H1 (cell line): ENCODE measurements around the gene GNAI2. TPM values are rescaled to one million over a fixed set of nuclear protein-coding genes. Genes with fewer than 3 reads are reported as not detected.

Experiments
- CTCF ChIA-PET: fragments of 300-600 bp; sonication (Branson Sonifier 250); formaldehyde crosslinking; loops from one replicate; lab custom pipeline; 2021; ENCODE audit not compliant: partially characterized antibody; lab: Charles Lee
- POLR2A ChIA-PET: fragments of 300-600 bp; sonication (Branson Sonifier 250); formaldehyde crosslinking; loops from one replicate; lab custom pipeline; 2021; ENCODE audit warnings: inconsistent platforms; ENCODE audit not compliant: partially characterized antibody; lab: Charles Lee
- DNase-seq, 2 experiments: peaks; one replicate each; pipeline versions ENCODE4 v3.0.0 to v3.0.0-alpha.2; 2010 to 2022; ENCODE audit warnings: low spot score in 2 of 2, low read depth in 1 of 2, mixed read lengths in 1 of 2
- FAIRE-seq: peaks from 2 replicates; lab custom pipeline; 2011; peaks lifted over from hg19 to GRCh38; lab: Jason Lieb, UNC
- H2AFZ ChIP-seq: 2 replicates; pipeline ENCODE4 v1.8.1; 2012; ENCODE audit warnings: low read length, inconsistent platforms
- H2AK5ac ChIP-seq: 2 replicates; pipeline ENCODE4 v1.6.1; 2013; ENCODE audit warnings: low read depth, low read length
- H2BK120ac ChIP-seq: replicated peaks from 2 replicates; pipeline ENCODE3; 2013; ENCODE audit warnings: low read depth, low read length, inconsistent platforms
- H2BK12ac ChIP-seq: 2 replicates; pipeline ENCODE4 v1.6.1; 2013; ENCODE audit warnings: low read depth, low read length
- H2BK15ac ChIP-seq: 2 replicates; pipeline ENCODE4 v1.6.1; 2013; ENCODE audit warnings: low read length
- H2BK20ac ChIP-seq: 2 replicates; pipeline ENCODE4 v1.6.1; 2013; ENCODE audit warnings: low read length
- H2BK5ac ChIP-seq: 2 replicates; pipeline ENCODE4 v1.6.1; 2013; ENCODE audit warnings: low read depth, low read length
- H3K14ac ChIP-seq: 2 replicates; pipeline ENCODE4 v1.6.1; 2013; ENCODE audit warnings: inconsistent platforms; ENCODE audit not compliant: insufficient read length
- H3K18ac ChIP-seq: 2 replicates; pipeline ENCODE4 v1.6.1; 2013; ENCODE audit warnings: low read length; ENCODE audit errors: extremely low read depth
- H3K23ac ChIP-seq: 2 replicates; pipeline ENCODE4 v1.6.1; 2013; ENCODE audit warnings: inconsistent platforms; ENCODE audit not compliant: insufficient read length
- H3K23me2 ChIP-seq: 2 replicates; pipeline ENCODE4 v1.6.1; 2013; ENCODE audit warnings: low read depth, low read length
- H3K27ac ChIP-seq: 2 replicates; pipeline ENCODE4 v1.6.1; 2011; ENCODE audit warnings: low read depth, low read length, inconsistent platforms
- H3K27me3 ChIP-seq, 4 experiments: replicated peaks in 1 of 4; 1 replicate in 1 of 4; 2 replicates in 3 of 4; pipeline versions ENCODE4 v1.6.1 to v1.8.1; 2011 to 2013; ENCODE audit warnings: low read length in 3 of 4, mild to moderate bottlenecking in 3 of 4, inconsistent platforms in 2 of 4, mixed read lengths in 2 of 4, moderate library complexity in 1 of 4; ENCODE audit not compliant: control insufficient read depth in 3 of 4, insufficient read depth in 3 of 4; ENCODE audit errors: extremely low read depth in 1 of 4
- H3K36me3 ChIP-seq, 4 experiments: 2 replicates each; pipeline versions ENCODE4 v1.6.1 to v1.8.1; 2011 to 2013; ENCODE audit warnings: mild to moderate bottlenecking in 4 of 4, low read length in 3 of 4, moderate library complexity in 2 of 4, control low read depth in 1 of 4, inconsistent platforms in 1 of 4; ENCODE audit not compliant: insufficient read depth in 4 of 4, control insufficient read depth in 2 of 4
- H3K4ac ChIP-seq: replicated peaks from 2 replicates; pipeline ENCODE3; 2013; ENCODE audit warnings: low read length, low read depth, mixed read lengths, inconsistent platforms; ENCODE audit not compliant: insufficient read length
- H3K4me1 ChIP-seq, 4 experiments: replicated peaks in 1 of 4; 1 replicate in 1 of 4; 2 replicates in 3 of 4; pipeline versions ENCODE4 v1.6.1 to v1.8.1; 2011 to 2013; ENCODE audit warnings: low read length in 3 of 4, inconsistent platforms in 2 of 4, mixed read lengths in 1 of 4; ENCODE audit not compliant: insufficient read depth in 4 of 4, control insufficient read depth in 3 of 4
- H3K4me2 ChIP-seq, 2 experiments: 2 replicates each; pipeline versions ENCODE4 v1.6.1 to v1.8.1; 2011 to 2013; ENCODE audit warnings: low read depth in 2 of 2, low read length in 2 of 2, control low read depth in 1 of 2, inconsistent platforms in 1 of 2, mild to moderate bottlenecking in 1 of 2; ENCODE audit not compliant: insufficient read depth in 1 of 2
- H3K4me3 ChIP-seq, 4 experiments: fragments of 200-600, 300-600 bp in 1 of 4; sonication (generic), shearing (Covaris generic), sonication (Bioruptor Twin) in 1 of 4; 2 replicates each; pipeline versions ENCODE4 v1.5.1 to v1.8.1; 2011 to 2016; ENCODE audit warnings: low read length in 4 of 4, low read depth in 3 of 4, control low read depth in 2 of 4, inconsistent platforms in 2 of 4, mild to moderate bottlenecking in 2 of 4, mixed read lengths in 1 of 4, moderate library complexity in 1 of 4; ENCODE audit not compliant: insufficient read depth in 2 of 4; ENCODE audit errors: extremely low read depth in 1 of 4
- H3K56ac ChIP-seq: replicated peaks from 2 replicates; pipeline ENCODE3; 2013; ENCODE audit warnings: low read depth, mild to moderate bottlenecking, mixed read lengths, low read length, inconsistent platforms; ENCODE audit not compliant: insufficient read length
- H3K79me1 ChIP-seq: 2 replicates; pipeline ENCODE4 v1.6.1; 2013; ENCODE audit warnings: low read depth, low read length, control low read depth
- H3K79me2 ChIP-seq, 2 experiments: 2 replicates each; pipeline versions ENCODE4 v1.6.1 to v1.8.1; 2012 to 2013; ENCODE audit warnings: low read length in 2 of 2, mild to moderate bottlenecking in 2 of 2, inconsistent platforms in 1 of 2; ENCODE audit not compliant: insufficient read depth in 2 of 2, control insufficient read depth in 1 of 2
- H3K9ac ChIP-seq, 4 experiments: replicated peaks in 1 of 4; 1 replicate in 1 of 4; 2 replicates in 3 of 4; pipeline versions ENCODE4 v1.6.1 to v1.8.1; 2011 to 2013; ENCODE audit warnings: low read depth in 3 of 4, low read length in 3 of 4, control low read depth in 2 of 4, mild to moderate bottlenecking in 2 of 4, moderate library complexity in 2 of 4, inconsistent platforms in 1 of 4; ENCODE audit errors: extremely low read depth in 1 of 4
- H3K9me3 ChIP-seq, 2 experiments: 2 replicates each; pipeline versions ENCODE4 v1.6.1 to v1.8.1; 2012 to 2013; ENCODE audit warnings: mild to moderate bottlenecking in 2 of 2, moderate library complexity in 2 of 2, control low read depth in 1 of 2, inconsistent platforms in 1 of 2, low read depth in 1 of 2, low read length in 1 of 2, mixed read lengths in 1 of 2; ENCODE audit not compliant: insufficient read depth in 2 of 2
- H4K20me1 ChIP-seq, 2 experiments: replicated peaks in 1 of 2; 2 replicates each; pipeline versions ENCODE3 to v1.8.1; 2011 to 2013; ENCODE audit warnings: inconsistent platforms in 2 of 2, low read length in 2 of 2, mild to moderate bottlenecking in 1 of 2; ENCODE audit not compliant: insufficient read depth in 2 of 2, control insufficient read depth in 1 of 2
- H4K5ac ChIP-seq: 2 replicates; pipeline ENCODE4 v1.6.1; 2013; ENCODE audit warnings: low read length, low read depth, mixed read lengths, inconsistent platforms; ENCODE audit not compliant: insufficient read length
- H4K8ac ChIP-seq: 2 replicates; pipeline ENCODE4 v1.8.0; 2013; ENCODE audit warnings: mild to moderate bottlenecking, moderate library complexity, low read length, inconsistent platforms; ENCODE audit not compliant: insufficient read depth; ENCODE audit errors: extremely low read depth
- H4K91ac ChIP-seq: replicated peaks from 2 replicates; pipeline ENCODE3; 2013; ENCODE audit warnings: low read length, mixed read lengths, inconsistent platforms; ENCODE audit not compliant: insufficient read length
- BACH1 ChIP-seq: IDR thresholded peaks from 2 replicates; pipeline ENCODE4 v1.6.1; 2012; ENCODE audit warnings: low read length, improper control_type of control experiment
- GTF2F1 ChIP-seq: IDR thresholded peaks from 2 replicates; pipeline ENCODE4 v1.6.1; 2012; ENCODE audit warnings: low read depth, low read length, improper control_type of control experiment, borderline replicate concordance
- NANOG ChIP-seq: IDR thresholded peaks from 2 replicates; pipeline ENCODE4 v1.6.1; 2011; ENCODE audit warnings: low read length, low read depth, mild to moderate bottlenecking, inconsistent platforms; ENCODE audit not compliant: insufficient read depth, poor library complexity, severe bottlenecking
- SRF ChIP-seq: IDR thresholded peaks from 2 replicates; pipeline ENCODE4 v1.6.1; 2011; ENCODE audit warnings: mild to moderate bottlenecking, low read depth, low read length, moderate library complexity
- TAF1 ChIP-seq: IDR thresholded peaks from 2 replicates; pipeline ENCODE4 v1.6.1; 2011; ENCODE audit warnings: mild to moderate bottlenecking, low read depth, low read length
- WGBS, 2 experiments: shearing (Covaris generic) in 1 of 2; methylation state at CpG; one replicate each; pipeline versions ENCODE4 v1.1.6 to v1.1.7; 2013 to 2015; ENCODE audit warnings: low lambda C conversion rate in 2 of 2, mixed read lengths in 2 of 2, inconsistent platforms in 1 of 2, low coverage in 1 of 2, missing lambda C conversion rate in 1 of 2; ENCODE audit not compliant: insufficient replicate concordance in 2 of 2, insufficient coverage in 1 of 2, insufficient read length in 1 of 2; ENCODE audit errors: extremely low coverage in 1 of 2, missing lambda C conversion rate in 1 of 2; 5-methylcytosine and 5-hydroxymethylcytosine counted together
- polyA plus RNA-seq, 7 experiments: library from polyadenylated mRNA; depleted of rRNA in 3 of 7; stranded (reverse) in 5 of 7; unstranded in 2 of 7; fragments of >200 nt in 5 of 7; fragments of 200-250 nt in 2 of 7; gene quantifications; 1 replicate in 5 of 7; 2 replicates in 1 of 7; 4 replicates in 1 of 7; pipeline versions ENCODE4 v1.2.1 to v1.2.3, GENCODE V29; 2011 to 2013; ENCODE audit warnings: missing spikeins in 2 of 7, mixed read lengths in 2 of 7
- total RNA-seq: library from RNA; stranded (reverse); fragmentation: NEBNext Ultra II Directional; extraction: Animal tissue kit (Norgen Biotek cat#: 25700); gene quantifications from 2 replicates; pipeline ENCODE4 v1.2.1, GENCODE V29; 2021
- TF ChIP-seq, protein P1 (sequence below), 3 experiments: IDR thresholded peaks; 1 replicate in 2 of 3; 2 replicates in 1 of 3; pipeline versions ENCODE4 v1.5.1 to v1.6.1; 2011; ENCODE audit warnings: low read length in 3 of 3, mild to moderate bottlenecking in 3 of 3, inconsistent platforms in 2 of 3, low read depth in 1 of 3, moderate library complexity in 1 of 3; ENCODE audit not compliant: insufficient read depth in 1 of 3; ENCODE audit errors: control extremely low read depth in 1 of 3

GNAI2 gene
- total and polyA plus RNA-seq, 2 of the 8 experiments (the other 6 are each of a cell fraction or from before 2014, with no cell fraction given): 168 to 539 TPM

- Histone ChIP-seq H3K23me2 (peaks cover 5% of the 10 kb centered on the region; the same call in 1 of the 2 replicates), H3K27ac (no peak overlapping the region), H3K36me3 (no peaks in the 10 kb centered on the region), H4K8ac (no peak overlapping the region; the same call in 1 of the 2 replicates), H4K5ac (no peak overlapping the region), H2AK5ac (no peak overlapping the region), H4K91ac (no peak overlapping the region), H2BK12ac (no peak overlapping the region), H3K18ac (no peak overlapping the region), H2AFZ (no peak overlapping the region), H3K56ac (no peak overlapping the region), H3K27me3 (no peaks in the 10 kb centered on the region; a peak in 1 of 7 replicates), H2BK120ac (no peak overlapping the region), H3K4me1 (peaks cover 0 to 23% (median 8%) of the 10 kb centered on the region in 4 experiments; a peak in 6 of 7 replicates), H2BK15ac (no peak overlapping the region), H3K4me3 (peak overlapping the region; percentile 70 to 89 (median 80); a peak in 7 of 8 replicates), H3K79me2 (no peaks in the 10 kb centered on the region), H3K4me2 (peak overlapping the region; percentile 67 to 92), H3K9ac (no peak overlapping the region), H4K20me1 (peaks cover 0 to 2% of the 10 kb centered on the region in 2 experiments), H3K23ac (no peak overlapping the region), H3K9me3 (no peaks in the 10 kb centered on the region), H2BK5ac (no peak overlapping the region), H2BK20ac (no peak overlapping the region), H3K79me1 (no peaks in the 10 kb centered on the region), H3K14ac (no peak overlapping the region), H3K4ac (no peak overlapping the region)
- no peak for FAIRE-seq
- 76% methylated on average over 9 of the region's 9 CpGs; no CpG with 5 or more reads in 1 of the 2 experiments for WGBS, 2 experiments
- no peak for TF ChIP-seq TAF1
- no peak for TF ChIP-seq SRF
- TF ChIP-seq NANOG: no peak
- no peak for TF ChIP-seq BACH1
- TF ChIP-seq, protein P1, sequence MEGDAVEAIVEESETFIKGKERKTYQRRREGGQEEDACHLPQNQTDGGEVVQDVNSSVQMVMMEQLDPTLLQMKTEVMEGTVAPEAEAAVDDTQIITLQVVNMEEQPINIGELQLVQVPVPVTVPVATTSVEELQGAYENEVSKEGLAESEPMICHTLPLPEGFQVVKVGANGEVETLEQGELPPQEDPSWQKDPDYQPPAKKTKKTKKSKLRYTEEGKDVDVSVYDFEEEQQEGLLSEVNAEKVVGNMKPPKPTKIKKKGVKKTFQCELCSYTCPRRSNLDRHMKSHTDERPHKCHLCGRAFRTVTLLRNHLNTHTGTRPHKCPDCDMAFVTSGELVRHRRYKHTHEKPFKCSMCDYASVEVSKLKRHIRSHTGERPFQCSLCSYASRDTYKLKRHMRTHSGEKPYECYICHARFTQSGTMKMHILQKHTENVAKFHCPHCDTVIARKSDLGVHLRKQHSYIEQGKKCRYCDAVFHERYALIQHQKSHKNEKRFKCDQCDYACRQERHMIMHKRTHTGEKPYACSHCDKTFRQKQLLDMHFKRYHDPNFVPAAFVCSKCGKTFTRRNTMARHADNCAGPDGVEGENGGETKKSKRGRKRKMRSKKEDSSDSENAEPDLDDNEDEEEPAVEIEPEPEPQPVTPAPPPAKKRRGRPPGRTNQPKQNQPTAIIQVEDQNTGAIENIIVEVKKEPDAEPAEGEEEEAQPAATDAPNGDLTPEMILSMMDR (IDR thresholded peaks at IDR 0.05; ENCODE audit: control extremely low read depth in 1 of 3, insufficient read depth in 1 of 3, low read depth in 1 of 3, low read length in 3 of 3): 0 out of 4 replicates have a peak, but pooled peaks of 1 of the 3 experiments have one; percentile 2
- no peak for TF ChIP-seq GTF2F1
- ChIA-PET CTCF (interaction anchor here (0.8 to 1.8 kb wide), 11 partner anchors 10 to 253 kb away, joined by 3 to 7 read pairs (median 3); partner anchors contain the start of genes LSMEM2 and TUSC2), POLR2A (interaction anchor here (0.8 to 11.3 kb wide), 9 partner anchors 9 to 73 kb away, joined by 3 to 149 read pairs (median 3); partner anchors contain the start of genes HYAL2, SEMA3B and TUSC2)
- peak in 1 of 2 experiments; percentile 52 for DNase-seq
Observed at GRCh38 chr3:50297896-50298725, 62.1 kb downstream of the GNAI2 start.
